HepG2 (cell line): ENCODE measurements around the gene RPRD2. TPM values are rescaled to one million over a fixed set of nuclear protein-coding genes. Genes with fewer than 3 reads are reported as not detected.
A peak's percentile ranks its signal among the peaks of the same experiment; 100 is the strongest.

Source experiments
- AKAP8 ChIP-seq: sonication (generic); formaldehyde crosslinking; IDR thresholded peaks from 2 replicates; pipeline ENCODE4 v1.5.1; 2020; ENCODE audit warnings: mild to moderate bottlenecking, missing genetic modification reagents
- DPF2 ChIP-seq: sonication (generic); formaldehyde crosslinking; IDR thresholded peaks from 2 replicates; pipeline ENCODE4 v1.4.0; 2020; ENCODE audit warnings: mild to moderate bottlenecking, low read depth, missing genetic modification reagents, borderline replicate concordance
- GMEB2 ChIP-seq: IDR thresholded peaks from 2 replicates; pipeline ENCODE4 v1.6.1; 2016; ENCODE audit warnings: missing biosample characterization, missing genetic modification reagents, low read depth
- JARID2 ChIP-seq: sonication (generic); formaldehyde crosslinking; IDR thresholded peaks from 2 replicates; pipeline ENCODE4 v1.8.1; 2023; ENCODE audit warnings: missing genetic modification reagents, inconsistent platforms; ENCODE audit not compliant: insufficient replicate concordance
- KLF11 ChIP-seq: IDR thresholded peaks from 2 replicates; pipeline ENCODE4 v1.6.1; 2016; ENCODE audit warnings: missing compliant biosample characterization
- KLF15 ChIP-seq: sonication (generic); formaldehyde crosslinking; IDR thresholded peaks from 2 replicates; pipeline ENCODE4 v1.8.1; 2023; ENCODE audit warnings: borderline replicate concordance, mild to moderate bottlenecking, inconsistent platforms, missing genetic modification reagents, mixed read lengths
- MTERF4 ChIP-seq: sonication (generic); formaldehyde crosslinking; IDR thresholded peaks from 2 replicates; pipeline ENCODE4 v1.8.0; 2023; ENCODE audit warnings: mild to moderate bottlenecking, missing genetic modification reagents
- RFX1 ChIP-seq: fragments of 450-650 bp; IDR thresholded peaks from 2 replicates; pipeline ENCODE4 v1.6.1; 2017
- SALL1 ChIP-seq: sonication (generic); formaldehyde crosslinking; IDR thresholded peaks from 2 replicates; pipeline ENCODE4 v1.8.0; 2022; ENCODE audit warnings: mild to moderate bottlenecking, missing genetic modification reagents
- SIX1 ChIP-seq: sonication (generic); formaldehyde crosslinking; IDR thresholded peaks from 2 replicates; pipeline ENCODE4 v1.4.0; 2020; ENCODE audit warnings: missing genetic modification reagents, borderline replicate concordance
- SOX6 ChIP-seq, 2 experiments: fragments of 450-650 bp in 1 of 2; sonication (generic) in 1 of 2; formaldehyde crosslinking in 1 of 2; IDR thresholded peaks; 2 replicates each; pipeline versions ENCODE4 v1.4.0 to v1.6.1; 2017 to 2020; ENCODE audit warnings: antibody characterized with exemption in 1 of 2, mild to moderate bottlenecking in 1 of 2, missing genetic modification reagents in 1 of 2
- SRSF1 ChIP-seq: fragments of 200-400 bp; formaldehyde crosslinking; optimal IDR thresholded peaks from 2 replicates; pipeline ENCODE3; 2017; ENCODE audit warnings: mild to moderate bottlenecking, low read depth, low read length, moderate library complexity
- TFAP4 ChIP-seq: sonication (generic); IDR thresholded peaks from 2 replicates; pipeline ENCODE4 v1.6.1; 2016; ENCODE audit warnings: low read depth, borderline replicate concordance
- ZC3H4 ChIP-seq: sonication (generic); formaldehyde crosslinking; IDR thresholded peaks from 2 replicates; pipeline ENCODE4 v1.4.0; 2020; ENCODE audit warnings: missing genetic modification reagents, borderline replicate concordance
- ZEB1 ChIP-seq: IDR thresholded peaks from 2 replicates; pipeline ENCODE4 v1.6.1; 2012; ENCODE audit warnings: mild to moderate bottlenecking, low read depth, inconsistent platforms; ENCODE audit not compliant: insufficient replicate concordance
- ZKSCAN1 ChIP-seq: fragments of 150-350 bp; IDR thresholded peaks from 2 replicates; pipeline ENCODE4 v1.6.1; 2014; ENCODE audit warnings: low read length
- ZNF589 ChIP-seq: sonication (generic); formaldehyde crosslinking; conservative IDR thresholded peaks from 2 replicates; pipeline ENCODE4 v1.8.0; 2022; ENCODE audit warnings: mild to moderate bottlenecking, moderate library complexity, missing genetic modification reagents
- ZNF746 ChIP-seq: sonication (generic); formaldehyde crosslinking; IDR thresholded peaks from 2 replicates; pipeline ENCODE4 v1.8.0; 2022; ENCODE audit warnings: mild to moderate bottlenecking, missing genetic modification reagents
- ZNF839 ChIP-seq: sonication (generic); formaldehyde crosslinking; IDR thresholded peaks from 2 replicates; pipeline ENCODE4 v1.4.0; 2020; ENCODE audit warnings: missing genetic modification reagents, mild to moderate bottlenecking, borderline replicate concordance
- polyA plus RNA-seq, 8 experiments: library from polyadenylated mRNA; depleted of rRNA in 3 of 8; stranded (reverse) in 7 of 8; unstranded in 1 of 8; fragments of >200 nt; fragmentation: Illumina TruSeq in 4 of 8; extraction: Trizol in 4 of 8; gene quantifications; 2 replicates each; pipeline versions ENCODE4 v1.2.1 to v1.2.3, GENCODE V29; 2011 to 2016; ENCODE audit warnings: low read depth in 4 of 8, missing spikeins in 1 of 8, mixed read lengths in 1 of 8; ENCODE audit not compliant: insufficient read depth in 1 of 8
- total RNA-seq, 5 experiments: library from RNA; depleted of rRNA; stranded (reverse); fragments of >200 nt; fragmentation: Illumina TruSeq; extraction: Trizol; gene quantifications; 2 replicates each; pipeline ENCODE4 v1.2.3, GENCODE V29; 2016; ENCODE audit warnings: low read depth in 1 of 5
- TF ChIP-seq, protein P1 (sequence below): sonication (generic); formaldehyde crosslinking; IDR thresholded peaks from 2 replicates; pipeline ENCODE4 v1.4.0; 2020; ENCODE audit warnings: missing genetic modification reagents, low read depth, mild to moderate bottlenecking, borderline replicate concordance

Gene RPRD2
- total and polyA plus RNA-seq, 2 of the 13 experiments (the other 11 are each of a cell fraction or from before 2014, with no cell fraction given), result 8.0 to 8.9 TPM

- TF ChIP-seq GMEB2 (CRISPR knock-in tag) (no peak), RFX1 (no peak), TFAP4 (no peak), ZNF589 (CRISPR knock-in tag) (no peak), SALL1 (CRISPR knock-in tag) (peak; percentile 64; the same call in 1 of the 2 replicates), ZC3H4 (no peak), SOX6 (IDR thresholded peaks at IDR 0.05) (no peak), SOX6 (CRISPR knock-in tag; IDR thresholded peaks at IDR 0.05) (peak; percentile 44), ZEB1 (no peak), MTERF4 (CRISPR knock-in tag) (no peak), ZNF839 (no peak), KLF11 (CRISPR knock-in tag) (peak; percentile 20; the same call in 1 of the 2 replicates), DPF2 (no peak), KLF15 (CRISPR knock-in tag) (no peak; the same call in 1 of the 2 replicates), SRSF1 (peak; percentile 30), SIX1 (CRISPR knock-in tag) (no peak), ZKSCAN1 (no peak), AKAP8 (CRISPR knock-in tag) (no peak), JARID2 (CRISPR knock-in tag) (no peak), ZNF746 (CRISPR knock-in tag) (no peak)
- TF ChIP-seq, protein P1, sequence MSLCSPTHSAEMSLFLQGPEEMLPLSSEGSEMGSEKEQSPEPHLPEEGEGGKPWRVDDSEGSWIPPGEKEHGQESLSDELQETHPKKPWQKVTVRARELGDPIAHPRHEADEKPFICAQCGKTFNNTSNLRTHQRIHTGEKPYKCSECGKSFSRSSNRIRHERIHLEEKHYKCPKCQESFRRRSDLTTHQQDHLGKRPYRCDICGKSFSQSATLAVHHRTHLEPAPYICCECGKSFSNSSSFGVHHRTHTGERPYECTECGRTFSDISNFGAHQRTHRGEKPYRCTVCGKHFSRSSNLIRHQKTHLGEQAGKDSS (CRISPR knock-in tag), result no peak
These were observed at the start of gene RPRD2 (continued) for GRCh38 chr1:150363426-150364230.
